Limb (tissue), 2 donors: ENCODE data around the gene AOPEP.

Experiments
- DNase-seq, 2 donors: peaks; one replicate each; pipeline ENCODE4 v3.0.0-alpha.2; 2016; ENCODE audit errors: extremely low spot score in 2 of 2

The AOPEP gene

GRCh38 chr9:94792511-94792910, 66.0 kb downstream of the AOPEP start:
- DNase-seq, result no peak

GRCh38 chr9:94794476-94795167, 68.1 kb downstream of the AOPEP start:
- no peak for DNase-seq

GRCh38 chr9:94796687-94797086, 70.2 kb downstream of the AOPEP start:
- no peak for DNase-seq

- DNase-seq, result no peak
These were observed 71.7 kb downstream of the AOPEP start for GRCh38 chr9:94798201-94798600.

- DNase-seq, result no peak
These were observed 72.2 kb downstream of the AOPEP start for GRCh38 chr9:94798708-94799107.

- no peak for DNase-seq
These were observed 73.2 kb downstream of the AOPEP start for GRCh38 chr9:94799578-94800264.

- DNase-seq, result no peak
These were observed 74.1 kb downstream of the AOPEP start for GRCh38 chr9:94800424-94801117.

GRCh38 chr9:94801234-94801633, 74.7 kb downstream of the AOPEP start:
- no peak for DNase-seq

- no peak for DNase-seq
These were observed 75.2 kb downstream of the AOPEP start for GRCh38 chr9:94801681-94802080.

- no peak for DNase-seq
These were observed 75.8 kb downstream of the AOPEP start for GRCh38 chr9:94802251-94802650.

GRCh38 chr9:94802793-94803192, 76.3 kb downstream of the AOPEP start:
- DNase-seq, result peak in 1 of 2 donors; percentile 47

- DNase-seq, result no peak
These were observed 77.8 kb downstream of the AOPEP start for GRCh38 chr9:94804316-94804715.

GRCh38 chr9:94805051-94805489, 78.6 kb downstream of the AOPEP start:
- DNase-seq, result no peak

GRCh38 chr9:94805585-94805984, 79.1 kb downstream of the AOPEP start:
- DNase-seq, result no peak

- no peak for DNase-seq
These were observed 79.9 kb downstream of the AOPEP start for GRCh38 chr9:94806307-94806893.

GRCh38 chr9:94807556-94807955, 81.1 kb downstream of the AOPEP start:
- no peak for DNase-seq

- DNase-seq, result no peak
These were observed 82.6 kb downstream of the AOPEP start for GRCh38 chr9:94808926-94809700.

GRCh38 chr9:94809778-94810177, 83.3 kb downstream of the AOPEP start:
- no peak for DNase-seq

- DNase-seq, result no peak
These were observed 84.6 kb downstream of the AOPEP start for GRCh38 chr9:94811074-94811473.

GRCh38 chr9:94812343-94812742, 85.8 kb downstream of the AOPEP start:
- DNase-seq, result no peak

GRCh38 chr9:94813379-94813778, 86.9 kb downstream of the AOPEP start:
- no peak for DNase-seq
